Myocyte (in vitro differentiated cells): ENCODE measurements around the gene ZNF544. TPM values are rescaled to one million over a fixed set of nuclear protein-coding genes. Genes with fewer than 3 reads are reported as not detected.
A peak's percentile ranks its signal among the peaks of the same experiment; 100 is the strongest.
"Not testable (repeated sequence)": the region's sequence is repeated elsewhere in the genome, so short reads cannot be mapped to it uniquely, and the experiment has no call there.

Experiments
- DNase-seq: peaks from one replicate; pipeline ENCODE4 v3.0.0-alpha.2; 2012; ENCODE audit warnings: low read depth
- total RNA-seq: library from RNA; depleted of rRNA; stranded (reverse); fragments of >200 nt; gene quantifications from 2 replicates; pipeline ENCODE4 v1.2.3, GENCODE V29; 2014

Gene ZNF544
- total RNA-seq, 1 donor from 2014 or later: 30.2 TPM

- no peak for DNase-seq
Observed at GRCh38 chr19:58252102-58252685, 23.5 kb downstream of the ZNF544 start.

GRCh38 chr19:58258259-58258658, 29.5 kb downstream of the ZNF544 start:
- DNase-seq: not testable (repeated sequence)

GRCh38 chr19:58261600-58261967, 32.9 kb downstream of the ZNF544 start:
- DNase-seq: no peak

GRCh38 chr19:58261968-58262921, 33.5 kb downstream of the ZNF544 start:
- DNase-seq: no peak

- no peak for DNase-seq
Observed at GRCh38 chr19:58262922-58263296, 34.2 kb downstream of the ZNF544 start.

GRCh38 chr19:58265100-58265499, 36.4 kb downstream of the ZNF544 start:
- no peak for DNase-seq

GRCh38 chr19:58268344-58268743, 39.6 kb downstream of the ZNF544 start:
- no peak for DNase-seq

GRCh38 chr19:58274771-58275201, 46.1 kb downstream of the ZNF544 start:
- peak; percentile 68 for DNase-seq

- no peak for DNase-seq
Observed at GRCh38 chr19:58275564-58275963, 46.9 kb downstream of the ZNF544 start.

GRCh38 chr19:58277197-58277596, 48.5 kb downstream of the ZNF544 start:
- DNase-seq: no peak

GRCh38 chr19:58277748-58278540, 49.2 kb downstream of the ZNF544 start:
- DNase-seq: no peak

- peak; percentile 100 for DNase-seq
Observed at GRCh38 chr19:58278541-58279041, 49.9 kb downstream of the ZNF544 start, which contains the start of gene ZNF8. Gene ZNF8 (plus strand): TSS chr19:58278955. CDS start chr19:58279082, 127 bp downstream.

GRCh38 chr19:58279042-58279924, 50.6 kb downstream of the ZNF544 start:
- DNase-seq: peak; percentile 81

GRCh38 chr19:58279925-58280316, 51.2 kb downstream of the ZNF544 start:
- DNase-seq: no peak

GRCh38 chr19:58284199-58284598, 55.5 kb downstream of the ZNF544 start:
- no peak for DNase-seq

GRCh38 chr19:58291943-58292342, 63.2 kb downstream of the ZNF544 start:
- no peak for DNase-seq

- DNase-seq: no peak
Observed at GRCh38 chr19:58294743-58295374, 66.1 kb downstream of the ZNF544 start.

GRCh38 chr19:58296104-58296503, 67.4 kb downstream of the ZNF544 start:
- no peak for DNase-seq

- no peak for DNase-seq
Observed at GRCh38 chr19:58300620-58301019, 71.9 kb downstream of the ZNF544 start.

- no peak for DNase-seq
Observed at GRCh38 chr19:58304255-58304654, 75.5 kb downstream of the ZNF544 start.
